Liver (tissue), 9 donors: ENCODE measurements around the gene CDH13. TPM values are rescaled to one million over a fixed set of nuclear protein-coding genes. Genes with fewer than 3 reads are reported as not detected.

Experiments
- DNase-seq: peaks from one replicate; pipeline ENCODE4 v3.0.0-alpha.2; 2017; ENCODE audit warnings: low spot score
- H3K27ac ChIP-seq, 2 donors: one replicate each; pipeline ENCODE4 v1.7.0; 2013; ENCODE audit warnings: inconsistent platforms in 2 of 2, low read length in 2 of 2, control low read depth in 1 of 2, low read depth in 1 of 2, mild to moderate bottlenecking in 1 of 2
- H3K27me3 ChIP-seq, 4 donors: one replicate each; pipeline versions ENCODE4 v1.6.1 to v1.7.0; 2013; ENCODE audit warnings: low read length in 3 of 4, inconsistent platforms in 1 of 4, mild to moderate bottlenecking in 1 of 4, moderate library complexity in 1 of 4; ENCODE audit not compliant: control insufficient read depth in 4 of 4, insufficient read depth in 4 of 4
- H3K36me3 ChIP-seq, 4 donors: one replicate each; pipeline versions ENCODE4 v1.6.1 to v1.7.0; 2013; ENCODE audit warnings: low read length in 3 of 4, mild to moderate bottlenecking in 3 of 4, low read depth in 1 of 4, moderate library complexity in 1 of 4; ENCODE audit not compliant: control insufficient read depth in 4 of 4, insufficient read depth in 3 of 4
- H3K4me1 ChIP-seq, 4 donors: one replicate each; pipeline versions ENCODE4 v1.6.1 to v1.7.0; 2013; ENCODE audit warnings: low read length in 3 of 4, mild to moderate bottlenecking in 3 of 4, moderate library complexity in 1 of 4; ENCODE audit not compliant: control insufficient read depth in 4 of 4, insufficient read depth in 4 of 4
- H3K4me3 ChIP-seq, 3 donors: one replicate each; pipeline versions ENCODE4 v1.6.1 to v1.7.0; 2013; ENCODE audit warnings: low read length in 3 of 3, control low read depth in 1 of 3, low read depth in 1 of 3, mild to moderate bottlenecking in 1 of 3
- H3K9ac ChIP-seq, 2 donors: one replicate each; pipeline ENCODE4 v1.7.0; 2013; ENCODE audit warnings: low read length in 2 of 2, mild to moderate bottlenecking in 2 of 2, moderate library complexity in 2 of 2, control low read depth in 1 of 2, low read depth in 1 of 2
- H3K9me3 ChIP-seq, 4 donors: one replicate each; pipeline versions ENCODE4 v1.6.1 to v1.7.0; 2013; ENCODE audit warnings: low read length in 3 of 4; ENCODE audit not compliant: control insufficient read depth in 4 of 4
- EGR1 ChIP-seq, 2 donors: IDR thresholded peaks; 2 replicates each; pipeline ENCODE4 v1.6.1; 2016 to 2018; ENCODE audit warnings: antibody characterized with exemption in 2 of 2, low read depth in 2 of 2
- FOXA1 ChIP-seq: IDR thresholded peaks from 2 replicates; pipeline ENCODE4 v1.6.1; 2016; ENCODE audit warnings: antibody characterized with exemption
- FOXA2 ChIP-seq: IDR thresholded peaks from 2 replicates; pipeline ENCODE4 v1.6.1; 2016; ENCODE audit warnings: antibody characterized with exemption
- HNF4A ChIP-seq, 2 donors: conservative IDR thresholded peaks; 2 replicates each; pipeline ENCODE4 v1.6.1; 2016; ENCODE audit warnings: antibody characterized with exemption in 2 of 2, mild to moderate bottlenecking in 2 of 2
- HNF4G ChIP-seq: IDR thresholded peaks from 2 replicates; pipeline ENCODE4 v1.6.1; 2016; ENCODE audit warnings: antibody characterized with exemption
- JUND ChIP-seq, 2 donors: IDR thresholded peaks; 2 replicates each; pipeline ENCODE4 v1.6.1; 2016; ENCODE audit warnings: antibody characterized with exemption in 2 of 2
- NR2F2 ChIP-seq: IDR thresholded peaks from 2 replicates; pipeline ENCODE4 v1.6.1; 2016; ENCODE audit warnings: antibody characterized with exemption
- RAD21 ChIP-seq, 2 donors: IDR thresholded peaks; 2 replicates each; pipeline ENCODE4 v1.6.1; 2016; ENCODE audit warnings: antibody characterized with exemption in 2 of 2, mild to moderate bottlenecking in 2 of 2
- RXRA ChIP-seq, 2 donors: IDR thresholded peaks; 2 replicates each; pipeline ENCODE4 v1.6.1; 2017 to 2018; ENCODE audit warnings: antibody characterized with exemption in 2 of 2, mild to moderate bottlenecking in 1 of 2
- SP1 ChIP-seq: IDR thresholded peaks from 2 replicates; pipeline ENCODE4 v1.6.1; 2018; ENCODE audit warnings: antibody characterized with exemption, mild to moderate bottlenecking
- TAF1 ChIP-seq: conservative IDR thresholded peaks from 2 replicates; pipeline ENCODE4 v1.6.1; 2016; ENCODE audit warnings: antibody characterized with exemption, mild to moderate bottlenecking
- YY1 ChIP-seq: IDR thresholded peaks from 2 replicates; pipeline ENCODE4 v1.6.1; 2016; ENCODE audit warnings: antibody characterized with exemption, mild to moderate bottlenecking
- WGBS: extraction: QIAGEN DNeasy Blood & Tissue Kit; methylation state at CpG from one replicate; pipeline ENCODE4 v1.1.7; 2013; 5-methylcytosine and 5-hydroxymethylcytosine counted together
- polyA plus RNA-seq, 2 donors: library from polyadenylated mRNA; stranded (reverse) in 1 of 2; unstranded in 1 of 2; fragments of 200-250 nt in 1 of 2; fragments of >200 nt in 1 of 2; fragmentation: Nextera tagmentation in 1 of 2; extraction: Ambion mirVana in 1 of 2; gene quantifications; one replicate each; pipeline versions ENCODE4 v1.2.1 to v1.2.3, GENCODE V29; 2013 to 2015
- total RNA-seq, 2 donors: library from RNA; depleted of rRNA; stranded (reverse); fragments of >200 nt; gene quantifications; one replicate each; pipeline ENCODE4 v1.2.3, GENCODE V29; 2014
- TF ChIP-seq, protein P1 (sequence below): IDR thresholded peaks from 2 replicates; pipeline ENCODE4 v1.6.1; 2016; ENCODE audit warnings: antibody characterized with exemption, mild to moderate bottlenecking
- TF ChIP-seq, protein P2 (sequence below): fragments of 150-350 bp; IDR thresholded peaks from 2 replicates; pipeline ENCODE4 v1.5.1; 2017; ENCODE audit warnings: improper control_type of control experiment, low read depth, low read length; ENCODE audit not compliant: missing input control
- TF ChIP-seq, protein P3 (sequence below): IDR thresholded peaks from 2 replicates; pipeline ENCODE4 v1.6.1; 2016; ENCODE audit warnings: antibody characterized with exemption
- TF ChIP-seq, protein P4 (sequence below): IDR thresholded peaks from 2 replicates; pipeline ENCODE4 v1.6.1; 2016; ENCODE audit warnings: antibody characterized with exemption
- TF ChIP-seq, protein P5 (sequence below): IDR thresholded peaks from 2 replicates; pipeline ENCODE4 v1.6.1; 2016; ENCODE audit warnings: antibody characterized with exemption
- donor health status: healthy.
- donor health status: healthy.
- donor health status: healthy.
- donor health status: healthy.
- donor health status: healthy.

CDH13 gene
- total and polyA plus RNA-seq, 4 donors: 0.21 to 1.5 (median 0.58) TPM

DNA sequence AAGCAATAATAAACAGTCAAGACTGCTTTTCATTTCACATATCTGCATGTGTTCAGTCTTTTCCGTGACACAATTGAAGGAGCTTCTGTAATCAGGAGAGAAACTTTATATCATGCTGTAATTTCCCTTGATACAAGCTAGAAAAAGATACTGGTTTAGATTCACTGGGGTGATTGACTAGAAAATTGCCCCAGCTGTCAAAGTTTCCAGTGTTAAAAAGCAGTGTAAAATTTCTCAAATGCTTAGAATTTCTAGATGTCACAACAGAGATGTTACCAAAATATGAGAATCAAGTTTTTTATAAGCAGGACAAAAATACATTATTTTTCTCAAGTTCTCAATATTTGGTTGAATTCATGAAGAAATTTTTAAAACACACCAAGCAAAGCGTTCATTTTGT lies 888.6 kb downstream of the CDH13 start:
- Histone ChIP-seq H3K9me3 (peaks cover 2 to 6% (median 3%) of the 10 kb centered on the region in 4 donors), H3K27me3 (no peaks in the 10 kb centered on the region), H3K4me3 (no peak overlapping the region), H3K27ac (no peak overlapping the region), H3K4me1 (no peaks in the 10 kb centered on the region), H3K36me3 (no peaks in the 10 kb centered on the region), H3K9ac (no peak overlapping the region)
- no peak for DNase-seq
- WGBS: 50% methylated on average over 2 of the region's 2 CpGs
- no peak for TF ChIP-seq HNF4A (conservative IDR thresholded peaks at IDR 0.05)
- TF ChIP-seq, protein P1, sequence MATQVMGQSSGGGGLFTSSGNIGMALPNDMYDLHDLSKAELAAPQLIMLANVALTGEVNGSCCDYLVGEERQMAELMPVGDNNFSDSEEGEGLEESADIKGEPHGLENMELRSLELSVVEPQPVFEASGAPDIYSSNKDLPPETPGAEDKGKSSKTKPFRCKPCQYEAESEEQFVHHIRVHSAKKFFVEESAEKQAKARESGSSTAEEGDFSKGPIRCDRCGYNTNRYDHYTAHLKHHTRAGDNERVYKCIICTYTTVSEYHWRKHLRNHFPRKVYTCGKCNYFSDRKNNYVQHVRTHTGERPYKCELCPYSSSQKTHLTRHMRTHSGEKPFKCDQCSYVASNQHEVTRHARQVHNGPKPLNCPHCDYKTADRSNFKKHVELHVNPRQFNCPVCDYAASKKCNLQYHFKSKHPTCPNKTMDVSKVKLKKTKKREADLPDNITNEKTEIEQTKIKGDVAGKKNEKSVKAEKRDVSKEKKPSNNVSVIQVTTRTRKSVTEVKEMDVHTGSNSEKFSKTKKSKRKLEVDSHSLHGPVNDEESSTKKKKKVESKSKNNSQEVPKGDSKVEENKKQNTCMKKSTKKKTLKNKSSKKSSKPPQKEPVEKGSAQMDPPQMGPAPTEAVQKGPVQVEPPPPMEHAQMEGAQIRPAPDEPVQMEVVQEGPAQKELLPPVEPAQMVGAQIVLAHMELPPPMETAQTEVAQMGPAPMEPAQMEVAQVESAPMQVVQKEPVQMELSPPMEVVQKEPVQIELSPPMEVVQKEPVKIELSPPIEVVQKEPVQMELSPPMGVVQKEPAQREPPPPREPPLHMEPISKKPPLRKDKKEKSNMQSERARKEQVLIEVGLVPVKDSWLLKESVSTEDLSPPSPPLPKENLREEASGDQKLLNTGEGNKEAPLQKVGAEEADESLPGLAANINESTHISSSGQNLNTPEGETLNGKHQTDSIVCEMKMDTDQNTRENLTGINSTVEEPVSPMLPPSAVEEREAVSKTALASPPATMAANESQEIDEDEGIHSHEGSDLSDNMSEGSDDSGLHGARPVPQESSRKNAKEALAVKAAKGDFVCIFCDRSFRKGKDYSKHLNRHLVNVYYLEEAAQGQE: no peak
- TF ChIP-seq, protein P2, sequence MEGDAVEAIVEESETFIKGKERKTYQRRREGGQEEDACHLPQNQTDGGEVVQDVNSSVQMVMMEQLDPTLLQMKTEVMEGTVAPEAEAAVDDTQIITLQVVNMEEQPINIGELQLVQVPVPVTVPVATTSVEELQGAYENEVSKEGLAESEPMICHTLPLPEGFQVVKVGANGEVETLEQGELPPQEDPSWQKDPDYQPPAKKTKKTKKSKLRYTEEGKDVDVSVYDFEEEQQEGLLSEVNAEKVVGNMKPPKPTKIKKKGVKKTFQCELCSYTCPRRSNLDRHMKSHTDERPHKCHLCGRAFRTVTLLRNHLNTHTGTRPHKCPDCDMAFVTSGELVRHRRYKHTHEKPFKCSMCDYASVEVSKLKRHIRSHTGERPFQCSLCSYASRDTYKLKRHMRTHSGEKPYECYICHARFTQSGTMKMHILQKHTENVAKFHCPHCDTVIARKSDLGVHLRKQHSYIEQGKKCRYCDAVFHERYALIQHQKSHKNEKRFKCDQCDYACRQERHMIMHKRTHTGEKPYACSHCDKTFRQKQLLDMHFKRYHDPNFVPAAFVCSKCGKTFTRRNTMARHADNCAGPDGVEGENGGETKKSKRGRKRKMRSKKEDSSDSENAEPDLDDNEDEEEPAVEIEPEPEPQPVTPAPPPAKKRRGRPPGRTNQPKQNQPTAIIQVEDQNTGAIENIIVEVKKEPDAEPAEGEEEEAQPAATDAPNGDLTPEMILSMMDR: no peak
- no peak for TF ChIP-seq FOXA1
- TF ChIP-seq JUND (IDR thresholded peaks at IDR 0.05): no peak
- no peak for TF ChIP-seq EGR1 (IDR thresholded peaks at IDR 0.05; ENCODE audit: low read depth in 2 of 2)
- TF ChIP-seq YY1: no peak
- TF ChIP-seq, protein P3, sequence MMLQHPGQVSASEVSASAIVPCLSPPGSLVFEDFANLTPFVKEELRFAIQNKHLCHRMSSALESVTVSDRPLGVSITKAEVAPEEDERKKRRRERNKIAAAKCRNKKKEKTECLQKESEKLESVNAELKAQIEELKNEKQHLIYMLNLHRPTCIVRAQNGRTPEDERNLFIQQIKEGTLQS: no peak
- TF ChIP-seq RAD21 (IDR thresholded peaks at IDR 0.05): no peak
- TF ChIP-seq, protein P4, sequence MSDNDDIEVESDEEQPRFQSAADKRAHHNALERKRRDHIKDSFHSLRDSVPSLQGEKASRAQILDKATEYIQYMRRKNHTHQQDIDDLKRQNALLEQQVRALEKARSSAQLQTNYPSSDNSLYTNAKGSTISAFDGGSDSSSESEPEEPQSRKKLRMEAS: no peak
- no peak for TF ChIP-seq HNF4G
- no peak for TF ChIP-seq FOXA2

DNA sequence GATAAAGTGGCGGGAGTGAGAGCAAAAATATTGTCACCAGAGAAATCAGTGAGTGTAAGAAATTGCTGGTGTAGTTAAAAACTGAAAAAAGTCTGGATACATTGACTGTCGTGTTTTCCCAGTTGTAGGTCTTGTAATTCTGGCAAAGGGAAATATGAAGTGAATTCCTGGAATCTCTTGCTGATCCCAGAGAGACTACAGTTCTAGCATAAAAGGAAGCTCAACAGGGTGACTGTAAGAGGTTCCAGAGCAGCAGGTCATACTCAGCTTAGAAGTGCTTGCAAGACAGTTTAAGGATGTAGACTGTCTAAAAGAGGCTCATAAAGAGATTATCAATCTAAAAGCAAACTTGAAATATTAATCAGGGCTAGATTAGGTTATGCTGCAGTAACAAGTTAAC lies 890.2 kb downstream of the CDH13 start:
- WGBS: 63% methylated on average over 2 of the region's 2 CpGs
- Histone ChIP-seq H3K9me3 (peaks cover 2 to 6% (median 3%) of the 10 kb centered on the region in 4 donors), H3K27me3 (no peaks in the 10 kb centered on the region), H3K27ac (no peak overlapping the region), H3K36me3 (no peaks in the 10 kb centered on the region), H3K4me3 (no peak overlapping the region), H3K4me1 (no peaks in the 10 kb centered on the region), H3K9ac (no peak overlapping the region)
- DNase-seq: no peak
- TF ChIP-seq NR2F2 (no peak), YY1 (no peak), TAF1 (no peak), EGR1 (IDR thresholded peaks at IDR 0.05; ENCODE audit: low read depth in 2 of 2) (no peak), RXRA (IDR thresholded peaks at IDR 0.05) (no peak), HNF4A (conservative IDR thresholded peaks at IDR 0.05) (no peak), RAD21 (IDR thresholded peaks at IDR 0.05) (no peak), JUND (IDR thresholded peaks at IDR 0.05) (no peak), FOXA2 (no peak), HNF4G (no peak), FOXA1 (no peak), SP1 (no peak)
- TF ChIP-seq, protein P3: no peak
- TF ChIP-seq, protein P4: no peak
- TF ChIP-seq, protein P1: no peak
- TF ChIP-seq, protein P5, sequence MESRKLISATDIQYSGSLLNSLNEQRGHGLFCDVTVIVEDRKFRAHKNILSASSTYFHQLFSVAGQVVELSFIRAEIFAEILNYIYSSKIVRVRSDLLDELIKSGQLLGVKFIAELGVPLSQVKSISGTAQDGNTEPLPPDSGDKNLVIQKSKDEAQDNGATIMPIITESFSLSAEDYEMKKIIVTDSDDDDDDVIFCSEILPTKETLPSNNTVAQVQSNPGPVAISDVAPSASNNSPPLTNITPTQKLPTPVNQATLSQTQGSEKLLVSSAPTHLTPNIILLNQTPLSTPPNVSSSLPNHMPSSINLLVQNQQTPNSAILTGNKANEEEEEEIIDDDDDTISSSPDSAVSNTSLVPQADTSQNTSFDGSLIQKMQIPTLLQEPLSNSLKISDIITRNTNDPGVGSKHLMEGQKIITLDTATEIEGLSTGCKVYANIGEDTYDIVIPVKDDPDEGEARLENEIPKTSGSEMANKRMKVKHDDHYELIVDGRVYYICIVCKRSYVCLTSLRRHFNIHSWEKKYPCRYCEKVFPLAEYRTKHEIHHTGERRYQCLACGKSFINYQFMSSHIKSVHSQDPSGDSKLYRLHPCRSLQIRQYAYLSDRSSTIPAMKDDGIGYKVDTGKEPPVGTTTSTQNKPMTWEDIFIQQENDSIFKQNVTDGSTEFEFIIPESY: no peak
- TF ChIP-seq, protein P2: no peak
